HepG2 (cell line): ENCODE data around the gene PIM3. TPM values are rescaled to one million over a fixed set of nuclear protein-coding genes. Genes with fewer than 3 reads are reported as not detected.

ENCODE experiments used
- ESRRA ChIP-seq: sonication (generic); formaldehyde crosslinking; IDR thresholded peaks from 2 replicates; pipeline ENCODE4 v1.5.1; 2020; ENCODE audit warnings: mild to moderate bottlenecking, low read depth, missing genetic modification reagents
- ZFYVE20 ChIP-seq: sonication (generic); formaldehyde crosslinking; IDR thresholded peaks from 2 replicates; pipeline ENCODE4 v1.8.0; 2023; ENCODE audit warnings: low read depth, mild to moderate bottlenecking, moderate library complexity, missing genetic modification reagents, borderline replicate concordance
- ZNF10 ChIP-seq: sonication (generic); formaldehyde crosslinking; IDR thresholded peaks from 2 replicates; pipeline ENCODE4 v1.4.0; 2020; ENCODE audit warnings: mild to moderate bottlenecking, low read depth, missing genetic modification reagents, borderline replicate concordance
- ZNF543 ChIP-seq: sonication (generic); formaldehyde crosslinking; IDR thresholded peaks from 2 replicates; pipeline ENCODE4 v1.4.0; 2020; ENCODE audit warnings: mild to moderate bottlenecking, missing genetic modification reagents
- ZNF780A ChIP-seq: sonication (generic); formaldehyde crosslinking; IDR thresholded peaks from 2 replicates; pipeline ENCODE4 v1.8.0; 2022; ENCODE audit warnings: mild to moderate bottlenecking, missing genetic modification reagents, moderate library complexity
- ZNF891 ChIP-seq: sonication (generic); formaldehyde crosslinking; IDR thresholded peaks from 2 replicates; pipeline ENCODE4 v1.5.0; 2020; ENCODE audit warnings: mild to moderate bottlenecking, missing genetic modification reagents
- polyA plus RNA-seq, 8 experiments: library from polyadenylated mRNA; depleted of rRNA in 3 of 8; stranded (reverse) in 7 of 8; unstranded in 1 of 8; fragments of >200 nt; fragmentation: Illumina TruSeq in 4 of 8; extraction: Trizol in 4 of 8; gene quantifications; 2 replicates each; pipeline versions ENCODE4 v1.2.1 to v1.2.3, GENCODE V29; 2011 to 2016; ENCODE audit warnings: low read depth in 4 of 8, missing spikeins in 1 of 8, mixed read lengths in 1 of 8; ENCODE audit not compliant: insufficient read depth in 1 of 8
- total RNA-seq, 5 experiments: library from RNA; depleted of rRNA; stranded (reverse); fragments of >200 nt; fragmentation: Illumina TruSeq; extraction: Trizol; gene quantifications; 2 replicates each; pipeline ENCODE4 v1.2.3, GENCODE V29; 2016; ENCODE audit warnings: low read depth in 1 of 5
- TF ChIP-seq, protein P1 (sequence below): sonication (generic); formaldehyde crosslinking; IDR thresholded peaks from 2 replicates; pipeline ENCODE4 v1.5.0; 2020; ENCODE audit warnings: mild to moderate bottlenecking, missing genetic modification reagents
- TF ChIP-seq, protein P2 (sequence below): sonication (generic); formaldehyde crosslinking; IDR thresholded peaks from 2 replicates; pipeline ENCODE4 v1.4.0; 2020; ENCODE audit warnings: mild to moderate bottlenecking, missing genetic modification reagents
- TF ChIP-seq, protein P3 (sequence below): IDR thresholded peaks from 2 replicates; pipeline ENCODE4 v1.6.1; 2016; ENCODE audit warnings: missing compliant biosample characterization, missing genetic modification reagents, borderline replicate concordance
- TF ChIP-seq, protein P4 (sequence below), 2 experiments: sonication (generic) in 1 of 2; formaldehyde crosslinking in 1 of 2; IDR thresholded peaks; 2 replicates each; pipeline versions ENCODE4 v1.6.1 to v1.9.0; 2014 to 2022; ENCODE audit warnings: antibody characterized with exemption in 1 of 2, borderline replicate concordance in 1 of 2, inconsistent platforms in 1 of 2, low read depth in 1 of 2, missing genetic modification reagents in 1 of 2
- TF ChIP-seq, protein P5 (sequence below): sonication (generic); formaldehyde crosslinking; IDR thresholded peaks from 2 replicates; pipeline ENCODE4 v1.5.0; 2020; ENCODE audit warnings: missing genetic modification reagents
- TF ChIP-seq, protein P6 (sequence below): sonication (generic); formaldehyde crosslinking; IDR thresholded peaks from 2 replicates; pipeline ENCODE4 v1.4.0; 2020; ENCODE audit warnings: missing genetic modification reagents

Gene PIM3
- total and polyA plus RNA-seq, 2 of the 13 experiments (the other 11 are each of a cell fraction or from before 2014, with no cell fraction given), result 21.6 to 31.2 TPM

DNA sequence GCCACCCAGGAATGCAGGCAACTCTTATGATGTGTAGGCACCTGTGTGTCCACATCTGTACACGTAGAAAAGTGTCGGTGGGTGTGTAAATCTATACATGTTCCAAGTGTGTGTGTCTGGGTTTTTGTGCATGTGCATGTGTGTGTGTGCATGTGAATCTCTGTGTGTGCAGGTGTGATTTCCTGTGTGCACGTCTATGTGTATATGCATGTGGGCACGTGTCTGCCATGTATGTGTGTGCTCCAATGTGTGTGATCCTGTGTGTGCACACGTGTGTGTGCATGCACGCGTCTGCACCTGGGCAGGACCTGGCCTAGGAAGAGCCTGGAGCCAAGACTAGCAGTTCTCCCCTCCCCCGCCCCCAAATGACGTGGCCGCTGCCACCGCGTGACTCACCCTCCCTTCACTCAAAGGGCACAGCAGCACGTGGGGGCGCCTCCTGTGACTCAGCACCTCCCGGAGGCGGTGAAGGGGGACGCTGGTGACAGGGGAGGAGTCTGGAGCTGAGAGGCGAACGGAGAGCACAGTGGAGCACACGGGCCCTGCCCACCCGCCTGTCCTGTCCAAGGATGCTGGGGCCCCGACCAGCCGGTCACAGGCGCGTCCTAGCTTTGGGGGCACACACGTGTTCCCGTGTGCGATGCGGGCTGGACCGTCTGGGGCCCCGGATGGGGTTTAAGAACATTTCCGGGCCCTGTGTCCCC, 10.1 kb downstream of the PIM3 start (continued):
- TF ChIP-seq, protein P1, sequence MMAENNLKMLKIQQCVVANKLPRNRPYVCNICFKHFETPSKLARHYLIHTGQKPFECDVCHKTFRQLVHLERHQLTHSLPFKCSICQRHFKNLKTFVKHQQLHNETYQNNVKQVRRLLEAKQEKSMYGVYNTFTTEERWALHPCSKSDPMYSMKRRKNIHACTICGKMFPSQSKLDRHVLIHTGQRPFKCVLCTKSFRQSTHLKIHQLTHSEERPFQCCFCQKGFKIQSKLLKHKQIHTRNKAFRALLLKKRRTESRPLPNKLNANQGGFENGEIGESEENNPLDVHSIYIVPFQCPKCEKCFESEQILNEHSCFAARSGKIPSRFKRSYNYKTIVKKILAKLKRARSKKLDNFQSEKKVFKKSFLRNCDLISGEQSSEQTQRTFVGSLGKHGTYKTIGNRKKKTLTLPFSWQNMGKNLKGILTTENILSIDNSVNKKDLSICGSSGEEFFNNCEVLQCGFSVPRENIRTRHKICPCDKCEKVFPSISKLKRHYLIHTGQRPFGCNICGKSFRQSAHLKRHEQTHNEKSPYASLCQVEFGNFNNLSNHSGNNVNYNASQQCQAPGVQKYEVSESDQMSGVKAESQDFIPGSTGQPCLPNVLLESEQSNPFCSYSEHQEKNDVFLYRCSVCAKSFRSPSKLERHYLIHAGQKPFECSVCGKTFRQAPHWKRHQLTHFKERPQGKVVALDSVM (CRISPR knock-in tag), result no peak
- TF ChIP-seq, protein P2, sequence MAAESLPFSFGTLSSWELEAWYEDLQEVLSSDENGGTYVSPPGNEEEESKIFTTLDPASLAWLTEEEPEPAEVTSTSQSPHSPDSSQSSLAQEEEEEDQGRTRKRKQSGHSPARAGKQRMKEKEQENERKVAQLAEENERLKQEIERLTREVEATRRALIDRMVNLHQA (CRISPR knock-in tag), result no peak
- TF ChIP-seq, protein P3, sequence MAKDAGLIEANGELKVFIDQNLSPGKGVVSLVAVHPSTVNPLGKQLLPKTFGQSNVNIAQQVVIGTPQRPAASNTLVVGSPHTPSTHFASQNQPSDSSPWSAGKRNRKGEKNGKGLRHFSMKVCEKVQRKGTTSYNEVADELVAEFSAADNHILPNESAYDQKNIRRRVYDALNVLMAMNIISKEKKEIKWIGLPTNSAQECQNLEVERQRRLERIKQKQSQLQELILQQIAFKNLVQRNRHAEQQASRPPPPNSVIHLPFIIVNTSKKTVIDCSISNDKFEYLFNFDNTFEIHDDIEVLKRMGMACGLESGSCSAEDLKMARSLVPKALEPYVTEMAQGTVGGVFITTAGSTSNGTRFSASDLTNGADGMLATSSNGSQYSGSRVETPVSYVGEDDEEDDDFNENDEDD (CRISPR knock-in tag), result peak; percentile 93; the same call in 1 of the 2 replicates
- TF ChIP-seq, protein P4, sequence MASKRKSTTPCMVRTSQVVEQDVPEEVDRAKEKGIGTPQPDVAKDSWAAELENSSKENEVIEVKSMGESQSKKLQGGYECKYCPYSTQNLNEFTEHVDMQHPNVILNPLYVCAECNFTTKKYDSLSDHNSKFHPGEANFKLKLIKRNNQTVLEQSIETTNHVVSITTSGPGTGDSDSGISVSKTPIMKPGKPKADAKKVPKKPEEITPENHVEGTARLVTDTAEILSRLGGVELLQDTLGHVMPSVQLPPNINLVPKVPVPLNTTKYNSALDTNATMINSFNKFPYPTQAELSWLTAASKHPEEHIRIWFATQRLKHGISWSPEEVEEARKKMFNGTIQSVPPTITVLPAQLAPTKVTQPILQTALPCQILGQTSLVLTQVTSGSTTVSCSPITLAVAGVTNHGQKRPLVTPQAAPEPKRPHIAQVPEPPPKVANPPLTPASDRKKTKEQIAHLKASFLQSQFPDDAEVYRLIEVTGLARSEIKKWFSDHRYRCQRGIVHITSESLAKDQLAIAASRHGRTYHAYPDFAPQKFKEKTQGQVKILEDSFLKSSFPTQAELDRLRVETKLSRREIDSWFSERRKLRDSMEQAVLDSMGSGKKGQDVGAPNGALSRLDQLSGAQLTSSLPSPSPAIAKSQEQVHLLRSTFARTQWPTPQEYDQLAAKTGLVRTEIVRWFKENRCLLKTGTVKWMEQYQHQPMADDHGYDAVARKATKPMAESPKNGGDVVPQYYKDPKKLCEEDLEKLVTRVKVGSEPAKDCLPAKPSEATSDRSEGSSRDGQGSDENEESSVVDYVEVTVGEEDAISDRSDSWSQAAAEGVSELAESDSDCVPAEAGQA (IDR thresholded peaks at IDR 0.05; ENCODE audit: low read depth), result peak; percentile 69
- TF ChIP-seq, protein P4 (CRISPR knock-in tag; IDR thresholded peaks at IDR 0.05; ENCODE audit: borderline replicate concordance), result no peak
- TF ChIP-seq ZFYVE20 (peak; percentile 69; the same call in 1 of the 2 replicates), ZNF10 (CRISPR knock-in tag) (no peak), ZNF543 (CRISPR knock-in tag) (0 out of 2 replicates have a peak, but pooled peaks have one; percentile 21), ZNF891 (CRISPR knock-in tag) (no peak; the same call in 1 of the 2 replicates), ESRRA (CRISPR knock-in tag) (0 out of 2 replicates have a peak, but pooled peaks have one; percentile 50), ZNF780A (CRISPR knock-in tag) (0 out of 2 replicates have a peak, but pooled peaks have one; percentile 87)
- TF ChIP-seq, protein P5, sequence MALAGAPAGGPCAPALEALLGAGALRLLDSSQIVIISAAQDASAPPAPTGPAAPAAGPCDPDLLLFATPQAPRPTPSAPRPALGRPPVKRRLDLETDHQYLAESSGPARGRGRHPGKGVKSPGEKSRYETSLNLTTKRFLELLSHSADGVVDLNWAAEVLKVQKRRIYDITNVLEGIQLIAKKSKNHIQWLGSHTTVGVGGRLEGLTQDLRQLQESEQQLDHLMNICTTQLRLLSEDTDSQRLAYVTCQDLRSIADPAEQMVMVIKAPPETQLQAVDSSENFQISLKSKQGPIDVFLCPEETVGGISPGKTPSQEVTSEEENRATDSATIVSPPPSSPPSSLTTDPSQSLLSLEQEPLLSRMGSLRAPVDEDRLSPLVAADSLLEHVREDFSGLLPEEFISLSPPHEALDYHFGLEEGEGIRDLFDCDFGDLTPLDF, result no peak; the same call in 1 of the 2 replicates
- TF ChIP-seq, protein P6, sequence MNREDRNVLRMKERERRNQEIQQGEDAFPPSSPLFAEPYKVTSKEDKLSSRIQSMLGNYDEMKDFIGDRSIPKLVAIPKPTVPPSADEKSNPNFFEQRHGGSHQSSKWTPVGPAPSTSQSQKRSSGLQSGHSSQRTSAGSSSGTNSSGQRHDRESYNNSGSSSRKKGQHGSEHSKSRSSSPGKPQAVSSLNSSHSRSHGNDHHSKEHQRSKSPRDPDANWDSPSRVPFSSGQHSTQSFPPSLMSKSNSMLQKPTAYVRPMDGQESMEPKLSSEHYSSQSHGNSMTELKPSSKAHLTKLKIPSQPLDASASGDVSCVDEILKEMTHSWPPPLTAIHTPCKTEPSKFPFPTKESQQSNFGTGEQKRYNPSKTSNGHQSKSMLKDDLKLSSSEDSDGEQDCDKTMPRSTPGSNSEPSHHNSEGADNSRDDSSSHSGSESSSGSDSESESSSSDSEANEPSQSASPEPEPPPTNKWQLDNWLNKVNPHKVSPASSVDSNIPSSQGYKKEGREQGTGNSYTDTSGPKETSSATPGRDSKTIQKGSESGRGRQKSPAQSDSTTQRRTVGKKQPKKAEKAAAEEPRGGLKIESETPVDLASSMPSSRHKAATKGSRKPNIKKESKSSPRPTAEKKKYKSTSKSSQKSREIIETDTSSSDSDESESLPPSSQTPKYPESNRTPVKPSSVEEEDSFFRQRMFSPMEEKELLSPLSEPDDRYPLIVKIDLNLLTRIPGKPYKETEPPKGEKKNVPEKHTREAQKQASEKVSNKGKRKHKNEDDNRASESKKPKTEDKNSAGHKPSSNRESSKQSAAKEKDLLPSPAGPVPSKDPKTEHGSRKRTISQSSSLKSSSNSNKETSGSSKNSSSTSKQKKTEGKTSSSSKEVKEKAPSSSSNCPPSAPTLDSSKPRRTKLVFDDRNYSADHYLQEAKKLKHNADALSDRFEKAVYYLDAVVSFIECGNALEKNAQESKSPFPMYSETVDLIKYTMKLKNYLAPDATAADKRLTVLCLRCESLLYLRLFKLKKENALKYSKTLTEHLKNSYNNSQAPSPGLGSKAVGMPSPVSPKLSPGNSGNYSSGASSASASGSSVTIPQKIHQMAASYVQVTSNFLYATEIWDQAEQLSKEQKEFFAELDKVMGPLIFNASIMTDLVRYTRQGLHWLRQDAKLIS (CRISPR knock-in tag), result no peak
